Stimulated activated naive CD8-positive, alpha-beta T cell treated with anti-CD3 and anti-CD28 coated beads, Interleukin-15, amount 100 ng/mL, for 72 hours (primary cell): ENCODE data around the gene CNN2.

Source experiments
- ATAC-seq: fragments of 150-1000 bp; cut with Tn5 transposase; 2 replicates; pipeline ENCODE4 v1.10.0; 2021; ENCODE audit warnings: mild to moderate bottlenecking, moderate library complexity
- DNase-seq, 2 donors: peaks; one replicate each; pipeline ENCODE4 v3.0.0; 2021 to 2022
- H3K27ac Mint-ChIP-seq, 2 donors: one replicate each; pipeline ENCODE4 v1.8.0; 2022; ENCODE audit warnings: mild to moderate bottlenecking in 2 of 2, mixed read lengths in 2 of 2, moderate library complexity in 2 of 2
- H3K27me3 Mint-ChIP-seq: one replicate; pipeline ENCODE4 v1.8.0; 2022; ENCODE audit warnings: mixed read lengths
- H3K4me1 Mint-ChIP-seq: one replicate; pipeline ENCODE4 v1.8.0; 2022; ENCODE audit warnings: mild to moderate bottlenecking, mixed read lengths
- H3K4me3 Mint-ChIP-seq, 2 donors: one replicate each; pipeline ENCODE4 v1.8.0; 2022; ENCODE audit warnings: mild to moderate bottlenecking in 2 of 2, mixed read lengths in 2 of 2, moderate library complexity in 1 of 2
- H3K9me3 Mint-ChIP-seq, 2 donors: one replicate each; pipeline ENCODE4 v1.8.0; 2022; ENCODE audit warnings: mixed read lengths in 2 of 2

Gene CNN2

GRCh38 chr19:1025960-1026782 is at the start of gene CNN2:
CNN2 (plus strand) TSS chr19:1026608; CDS start chr19:1026662, 54 bp downstream.
- ATAC-seq (peak; percentile 55), DNase-seq (peak; percentile 61 to 63)
- Mint-ChIP-seq H3K27ac (peak within 1 kb of the TSS; percentile 81 to 91), H3K4me1 (peaks cover 47% of the 10 kb centered on the region), H3K27me3 (no peaks in the 10 kb centered on the region), H3K4me3 (peak within 1 kb of the TSS; percentile 89 to 96), H3K9me3 (no peaks in the 10 kb centered on the region)

GRCh38 chr19:977058-977464 is 49.3 kb upstream of the CNN2 start:
- ATAC-seq (no peak), DNase-seq (no peak)
- Mint-ChIP-seq H3K4me3 (no peak overlapping the region), H3K27me3 (no peaks in the 10 kb centered on the region), H3K9me3 (no peaks in the 10 kb centered on the region), H3K4me1 (no peaks in the 10 kb centered on the region), H3K27ac (no peak overlapping the region)

GRCh38 chr19:979318-979741 is 47.1 kb upstream of the CNN2 start:
- no peak overlapping the region for H3K27ac Mint-ChIP-seq
- H3K27me3 Mint-ChIP-seq: no peaks in the 10 kb centered on the region
- peaks cover 4% of the 10 kb centered on the region for H3K4me1 Mint-ChIP-seq
- H3K9me3 Mint-ChIP-seq: no peaks in the 10 kb centered on the region
- DNase-seq: no peak
- ATAC-seq: no peak
- no peak overlapping the region for H3K4me3 Mint-ChIP-seq

DNA sequence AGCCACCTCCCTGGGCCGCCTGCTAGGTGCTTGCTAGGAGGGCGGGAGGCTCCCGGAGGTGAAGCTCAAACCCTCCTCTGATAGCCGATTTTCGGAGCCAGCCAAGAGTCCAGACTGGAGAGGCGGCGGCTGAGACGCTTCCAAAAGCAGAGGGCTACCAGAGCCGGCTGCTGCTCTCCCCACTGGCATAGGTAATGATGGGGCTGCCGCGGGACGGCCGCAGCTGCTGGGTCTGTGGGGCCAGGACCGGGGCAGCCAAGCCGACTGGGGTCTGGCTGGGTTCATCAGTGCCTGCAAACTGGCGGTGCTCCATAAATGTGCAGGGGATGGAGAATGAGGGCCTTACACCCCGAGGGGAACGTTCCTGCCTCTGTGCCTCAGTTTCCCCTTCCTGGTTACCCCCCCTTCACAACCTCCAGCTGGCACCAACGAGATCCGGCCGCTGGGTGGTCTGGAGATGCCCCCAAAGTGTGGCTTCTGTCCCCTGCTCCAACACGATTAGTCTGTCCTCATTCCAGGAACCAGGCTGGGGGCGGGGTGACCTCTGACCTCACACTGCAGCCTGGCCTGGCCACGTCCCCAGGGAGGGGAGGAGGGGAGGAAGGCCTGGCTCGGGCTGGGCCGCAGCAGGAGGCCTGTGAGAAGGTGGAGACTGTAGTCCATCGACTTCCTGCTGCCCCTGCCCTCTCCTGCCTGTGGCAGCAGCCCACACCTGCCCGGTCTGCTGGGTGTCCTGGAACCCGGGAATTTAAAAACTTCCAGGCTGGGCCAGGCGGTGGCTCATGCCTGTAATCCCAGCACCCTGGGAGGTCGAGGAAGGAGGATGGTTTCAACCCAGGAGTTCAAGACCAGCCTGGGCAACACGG is 46.0 kb upstream of the CNN2 start:
- no peak overlapping the region for H3K4me3 Mint-ChIP-seq
- H3K4me1 Mint-ChIP-seq: peaks cover 14% of the 10 kb centered on the region
- no peak overlapping the region for H3K27ac Mint-ChIP-seq
- H3K9me3 Mint-ChIP-seq: no peaks in the 10 kb centered on the region
- ATAC-seq: no peak
- no peaks in the 10 kb centered on the region for H3K27me3 Mint-ChIP-seq
- DNase-seq: no peak

DNA sequence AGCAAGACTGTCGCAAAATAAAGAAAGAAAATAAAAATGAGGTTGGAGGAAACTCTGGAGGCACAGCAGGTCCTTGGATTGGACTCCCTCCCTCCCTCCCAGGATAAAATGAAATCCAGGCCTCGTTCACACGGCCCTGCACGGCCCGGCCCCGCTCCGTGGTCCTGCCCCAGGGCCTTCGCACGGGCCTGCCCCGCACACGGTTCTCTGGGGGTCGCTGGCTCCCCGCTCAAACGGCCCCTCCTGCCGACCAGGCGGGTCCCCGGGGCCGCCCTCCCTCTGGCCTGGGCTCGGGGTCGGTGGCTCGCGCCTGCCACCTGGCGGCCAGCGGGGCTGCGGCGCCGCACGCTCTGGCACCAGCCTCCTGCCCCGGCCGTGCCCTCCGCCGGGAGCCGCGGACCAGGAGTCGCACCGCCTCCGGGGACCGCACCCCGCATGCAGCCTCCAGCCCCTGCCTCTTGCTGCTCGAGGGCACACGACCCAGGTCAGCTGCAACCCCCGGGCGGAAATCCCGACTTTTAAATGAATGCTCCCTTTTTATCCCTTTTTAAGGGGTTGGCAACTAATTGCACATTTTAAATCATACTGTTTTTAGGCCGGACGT is 43.7 kb upstream of the CNN2 start:
- Mint-ChIP-seq H3K4me3 (peak overlapping the region; percentile 44 to 62), H3K4me1 (peaks cover 31% of the 10 kb centered on the region), H3K9me3 (no peaks in the 10 kb centered on the region), H3K27me3 (no peaks in the 10 kb centered on the region), H3K27ac (no peak overlapping the region)
- ATAC-seq (peak; percentile 87), DNase-seq (peak; percentile 75 to 84)

DNA sequence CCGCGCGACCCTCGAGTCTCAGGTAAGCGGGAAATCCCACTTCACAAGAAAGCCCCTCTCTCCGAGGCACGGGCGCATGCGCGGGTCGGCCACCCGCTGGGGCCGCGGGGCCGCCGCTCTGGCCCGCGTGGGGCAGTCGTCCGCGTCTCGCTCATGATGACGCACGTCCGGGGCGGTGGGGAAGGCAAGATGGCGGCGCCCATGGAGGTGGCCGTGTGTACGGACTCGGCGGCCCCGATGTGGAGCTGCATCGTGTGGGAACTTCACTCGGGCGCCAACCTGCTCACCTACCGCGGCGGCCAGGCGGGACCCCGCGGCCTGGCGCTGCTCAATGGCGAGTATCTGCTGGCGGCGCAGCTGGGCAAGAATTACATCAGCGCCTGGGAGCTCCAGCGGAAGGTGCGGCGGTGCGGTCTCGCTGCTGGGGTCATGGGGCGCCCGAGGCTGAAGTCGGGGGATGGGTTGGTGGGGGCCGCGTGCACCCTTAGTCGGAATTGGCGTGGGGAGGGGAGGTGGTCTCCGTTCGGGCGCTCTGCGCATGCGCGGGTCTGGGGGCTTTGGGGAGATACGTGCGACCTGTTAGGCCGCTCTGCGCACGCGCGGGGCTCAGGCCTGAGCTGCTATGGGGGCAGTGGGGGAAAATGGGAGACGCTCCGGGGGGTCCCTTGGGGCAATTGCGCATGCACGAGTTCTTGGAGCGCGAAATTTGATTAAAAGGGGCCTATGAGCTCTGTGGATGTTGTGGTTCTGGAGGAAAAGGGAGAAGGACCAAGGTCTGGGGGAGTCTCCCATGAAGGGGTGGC is 42.0 kb upstream of the CNN2 start, which contains the start of gene WDR18:
TSS of gene WDR18 (plus strand) at position 181 of the 803 bp plus-strand sequence. CDS start at position 190, 9 bp downstream.
- Mint-ChIP-seq H3K9me3 (no peaks in the 10 kb centered on the region), H3K4me1 (peaks cover 45% of the 10 kb centered on the region), H3K27me3 (no peaks in the 10 kb centered on the region), H3K27ac (peak within 1 kb of the TSS; percentile 97 to 99), H3K4me3 (peak within 1 kb of the TSS; percentile 97 to 100)
- ATAC-seq (peak; percentile 90), DNase-seq (peak; percentile 88 to 91)

GRCh38 chr19:986083-986482 is 40.3 kb upstream of the CNN2 start:
- Mint-ChIP-seq H3K4me3 (peak overlapping the region in 1 of 2 donors; percentile 100), H3K4me1 (peaks cover 45% of the 10 kb centered on the region), H3K27ac (peak overlapping the region in 1 of 2 donors; percentile 99), H3K27me3 (no peaks in the 10 kb centered on the region), H3K9me3 (no peaks in the 10 kb centered on the region)
- DNase-seq: no peak
- ATAC-seq: no peak

GRCh38 chr19:988081-988480 is 38.3 kb upstream of the CNN2 start:
- DNase-seq (no peak), ATAC-seq (no peak)
- peaks cover 45% of the 10 kb centered on the region for H3K4me1 Mint-ChIP-seq
- no peak overlapping the region for H3K4me3 Mint-ChIP-seq
- no peaks in the 10 kb centered on the region for H3K9me3 Mint-ChIP-seq
- no peaks in the 10 kb centered on the region for H3K27me3 Mint-ChIP-seq
- no peak overlapping the region for H3K27ac Mint-ChIP-seq

DNA sequence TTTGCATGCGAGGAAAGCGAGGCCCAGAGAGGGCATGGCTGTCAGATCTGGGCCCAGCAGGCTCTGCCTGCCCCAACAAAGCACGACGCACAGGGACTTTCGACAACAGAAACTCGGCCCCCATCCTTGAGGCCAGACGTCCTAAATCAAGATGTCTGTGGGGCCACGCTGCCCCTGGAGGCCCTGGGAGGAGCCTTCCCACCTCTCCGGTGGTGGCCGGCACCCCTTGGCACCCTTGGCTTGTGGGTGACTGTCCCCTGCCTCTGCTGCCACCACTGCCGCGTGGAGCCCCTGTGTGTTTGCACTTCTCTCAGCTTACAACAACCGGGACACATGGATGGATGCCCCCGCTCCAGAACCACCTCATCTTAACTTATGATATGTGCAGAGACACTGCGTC is 37.9 kb upstream of the CNN2 start:
- Mint-ChIP-seq H3K9me3 (no peaks in the 10 kb centered on the region), H3K27me3 (no peaks in the 10 kb centered on the region), H3K4me1 (peaks cover 45% of the 10 kb centered on the region), H3K4me3 (no peak overlapping the region), H3K27ac (no peak overlapping the region)
- no peak for ATAC-seq
- no peak for DNase-seq

- no peak overlapping the region for H3K4me3 Mint-ChIP-seq
- peak; percentile 28 for ATAC-seq
- DNase-seq: peak in 1 of 2 donors; percentile 11
- H3K9me3 Mint-ChIP-seq: no peaks in the 10 kb centered on the region
- no peaks in the 10 kb centered on the region for H3K27me3 Mint-ChIP-seq
- no peak overlapping the region for H3K27ac Mint-ChIP-seq
- peaks cover 40% of the 10 kb centered on the region for H3K4me1 Mint-ChIP-seq
Measured at GRCh38 chr19:989381-990081, 36.9 kb upstream of the CNN2 start.

DNA sequence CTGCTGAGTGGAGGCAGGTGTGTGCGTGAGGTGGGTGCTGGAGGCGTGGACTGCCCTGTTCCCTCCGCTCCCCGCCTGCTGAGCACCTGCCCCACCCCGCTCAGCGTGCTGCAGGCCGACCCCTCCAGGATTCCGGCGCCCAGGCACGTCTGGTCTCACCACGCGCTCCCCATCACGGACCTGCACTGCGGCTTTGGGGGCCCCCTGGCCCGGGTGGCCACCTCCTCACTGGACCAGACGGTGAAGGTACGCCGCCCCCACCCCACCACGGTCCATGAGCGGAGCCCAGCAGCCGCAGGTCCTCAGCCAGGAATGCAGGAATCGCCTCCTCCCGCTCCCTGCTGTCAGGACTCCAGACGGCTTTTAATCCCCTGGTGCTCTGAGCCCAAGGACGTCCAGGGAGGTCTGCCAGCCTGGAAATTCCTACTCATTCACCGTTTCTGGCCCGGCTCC is 36.3 kb upstream of the CNN2 start:
- Mint-ChIP-seq H3K4me1 (peaks cover 33% of the 10 kb centered on the region), H3K27me3 (no peaks in the 10 kb centered on the region), H3K27ac (no peak overlapping the region), H3K9me3 (no peaks in the 10 kb centered on the region), H3K4me3 (no peak overlapping the region)
- ATAC-seq: no peak
- DNase-seq: no peak

DNA sequence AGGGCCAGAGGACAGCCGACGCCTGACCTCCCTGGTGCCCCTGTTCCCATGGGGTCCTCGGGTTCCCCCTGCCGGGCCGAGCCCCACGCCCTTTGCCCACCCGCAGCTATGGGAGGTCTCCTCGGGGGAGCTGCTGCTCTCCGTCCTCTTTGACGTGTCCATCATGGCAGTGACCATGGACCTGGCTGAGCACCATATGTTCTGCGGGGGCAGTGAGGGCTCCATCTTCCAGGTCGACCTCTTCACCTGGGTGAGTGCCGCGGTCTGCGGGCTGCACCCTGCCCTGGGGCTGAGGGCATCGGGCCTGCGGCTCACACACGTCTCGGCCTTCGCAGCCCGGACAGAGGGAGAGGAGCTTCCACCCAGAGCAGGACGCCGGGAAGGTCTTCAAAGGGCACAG is 35.7 kb upstream of the CNN2 start:
- Mint-ChIP-seq H3K27ac (peak overlapping the region in 1 of 2 donors; percentile 76), H3K4me1 (peaks cover 30% of the 10 kb centered on the region), H3K4me3 (no peak overlapping the region), H3K27me3 (no peaks in the 10 kb centered on the region), H3K9me3 (no peaks in the 10 kb centered on the region)
- DNase-seq: no peak
- no peak for ATAC-seq

DNA sequence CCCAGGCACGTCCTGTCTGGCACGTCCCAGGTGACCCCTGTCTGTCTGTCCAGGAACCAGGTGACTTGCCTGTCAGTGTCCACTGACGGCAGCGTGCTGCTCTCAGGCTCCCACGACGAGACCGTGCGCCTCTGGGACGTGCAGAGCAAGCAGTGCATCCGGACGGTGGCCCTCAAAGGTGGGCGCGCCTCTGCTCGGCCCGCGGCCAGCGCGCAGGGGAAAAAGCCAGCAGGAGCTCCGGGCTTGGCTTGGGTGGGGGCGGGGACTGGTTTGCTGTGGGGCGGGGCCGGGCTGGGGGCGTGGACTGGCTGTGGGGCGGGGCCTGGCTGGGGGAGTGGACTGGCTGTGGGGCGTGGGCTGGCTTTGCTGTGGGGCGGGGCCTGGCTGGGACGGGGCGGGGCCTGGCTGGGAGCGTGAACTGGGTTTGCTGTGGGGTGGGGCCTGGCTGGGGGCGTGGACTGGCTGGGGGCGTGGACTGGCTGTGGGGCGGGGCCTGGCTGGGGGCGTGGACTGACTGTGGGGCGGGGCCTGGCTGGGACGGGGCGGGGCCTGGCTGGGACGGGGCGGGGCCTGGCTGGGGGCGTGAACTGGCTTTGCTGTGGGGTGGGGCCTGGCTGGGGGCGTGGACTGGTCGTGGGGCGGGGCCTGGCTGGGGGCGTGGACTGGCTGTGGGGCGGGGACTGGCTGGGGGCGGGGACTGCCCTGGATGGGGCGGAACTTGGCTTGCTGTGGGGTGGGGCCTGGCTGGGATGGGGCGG is 35.1 kb upstream of the CNN2 start:
- Mint-ChIP-seq H3K9me3 (no peaks in the 10 kb centered on the region), H3K27ac (no peak overlapping the region)

More for the DNA sequence above, 35.1 kb upstream of the CNN2 start:
- H3K4me1 Mint-ChIP-seq: peaks cover 30% of the 10 kb centered on the region
- H3K27me3 Mint-ChIP-seq: peaks cover 2% of the 10 kb centered on the region
- H3K4me3 Mint-ChIP-seq: no peak overlapping the region
- peak; percentile 53 to 62 for DNase-seq
- peak; percentile 41 for ATAC-seq
